Effector CD4-positive, alpha-beta T cell (primary cell): ENCODE results near the gene USP1.

Experiments
- DNase-seq: peaks from one replicate; pipeline ENCODE4 v3.0.0-alpha.2; 2020

The USP1 gene

GRCh38 chr1:62426794-62427193 lies 10.1 kb upstream of the USP1 start:
- no peak for DNase-seq

- DNase-seq = no peak
Measured at GRCh38 chr1:62428351-62428750, 8.5 kb upstream of the USP1 start.

GRCh38 chr1:62429581-62429980 lies 7.3 kb upstream of the USP1 start:
- no peak for DNase-seq

GRCh38 chr1:62433861-62434617 lies 2.8 kb upstream of the USP1 start:
- no peak for DNase-seq

GRCh38 chr1:62434618-62435001 lies 2.2 kb upstream of the USP1 start:
- no peak for DNase-seq

- DNase-seq = no peak
Measured at GRCh38 chr1:62435231-62436038, 1.4 kb upstream of the USP1 start.

GRCh38 chr1:62436039-62436465 lies 797 bp upstream of the USP1 start:
- DNase-seq = peak; percentile 96

GRCh38 chr1:62437273-62437940 lies 558 bp downstream of the USP1 start:
- peak; percentile 42 for DNase-seq

- no peak for DNase-seq
Measured at GRCh38 chr1:62438163-62438562, 1.3 kb downstream of the USP1 start.

- DNase-seq = no peak
Measured at GRCh38 chr1:62439652-62440371, 3.0 kb downstream of the USP1 start.

- no peak for DNase-seq
Measured at GRCh38 chr1:62444701-62445100, 7.9 kb downstream of the USP1 start.

GRCh38 chr1:62448221-62448933 lies 11.5 kb downstream of the USP1 start:
- DNase-seq = no peak

GRCh38 chr1:62450301-62450700 lies 13.5 kb downstream of the USP1 start:
- DNase-seq = no peak

- no peak for DNase-seq
Measured at GRCh38 chr1:62452951-62453350, 16.1 kb downstream of the USP1 start.

GRCh38 chr1:62457955-62458354 lies 21.1 kb downstream of the USP1 start:
- no peak for DNase-seq

GRCh38 chr1:62462370-62462769 lies 25.5 kb downstream of the USP1 start:
- no peak for DNase-seq

GRCh38 chr1:62467092-62467491 lies 30.2 kb downstream of the USP1 start:
- DNase-seq = no peak

- DNase-seq = no peak
Measured at GRCh38 chr1:62476525-62477219, 39.8 kb downstream of the USP1 start.

GRCh38 chr1:62481681-62482080 lies 44.8 kb downstream of the USP1 start:
- DNase-seq = no peak

GRCh38 chr1:62484824-62485468 lies 48.1 kb downstream of the USP1 start:
- DNase-seq = no peak

GRCh38 chr1:62487956-62488355 lies 51.1 kb downstream of the USP1 start:
- no peak for DNase-seq
